AG10803 (cell line): Measurements from ENCODE around the gene ARHGAP42.
A peak's percentile ranks its signal among the peaks of the same experiment; 100 is the strongest.

ENCODE experiments used
- DNase-seq: peaks from one replicate; pipeline ENCODE4 v3.0.0; 2010; ENCODE audit warnings: low read depth
- H3K4me3 ChIP-seq: 2 replicates; pipeline ENCODE4 v1.5.1; 2011; ENCODE audit warnings: mild to moderate bottlenecking, low read length, control low read depth
- TF ChIP-seq, protein P1 (sequence below): conservative IDR thresholded peaks from 2 replicates; pipeline ENCODE4 v1.5.1; 2011; ENCODE audit warnings: mild to moderate bottlenecking, low read length, control low read depth, inconsistent platforms

The ARHGAP42 gene

DNA sequence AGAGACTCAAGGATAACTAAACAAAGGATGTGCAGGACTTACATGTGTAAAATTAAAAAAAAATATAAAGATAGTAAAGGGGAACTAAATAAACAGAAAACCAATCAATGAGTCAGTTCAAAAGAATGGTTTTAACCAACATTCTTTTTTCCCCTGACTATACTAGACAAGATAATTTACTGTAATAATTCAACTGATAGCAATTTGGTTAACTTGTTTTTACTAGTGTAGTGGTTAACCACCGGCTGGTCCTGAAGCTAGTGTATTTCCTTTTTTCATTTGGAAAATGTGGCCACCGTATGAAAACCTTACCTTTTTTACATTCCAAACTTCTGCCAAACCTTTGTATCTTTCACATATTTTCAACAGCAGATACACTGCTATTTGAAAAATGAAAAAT lies 123.1 kb downstream of the ARHGAP42 start:
- H3K4me3 ChIP-seq = no peak overlapping the region
- TF ChIP-seq, protein P1, sequence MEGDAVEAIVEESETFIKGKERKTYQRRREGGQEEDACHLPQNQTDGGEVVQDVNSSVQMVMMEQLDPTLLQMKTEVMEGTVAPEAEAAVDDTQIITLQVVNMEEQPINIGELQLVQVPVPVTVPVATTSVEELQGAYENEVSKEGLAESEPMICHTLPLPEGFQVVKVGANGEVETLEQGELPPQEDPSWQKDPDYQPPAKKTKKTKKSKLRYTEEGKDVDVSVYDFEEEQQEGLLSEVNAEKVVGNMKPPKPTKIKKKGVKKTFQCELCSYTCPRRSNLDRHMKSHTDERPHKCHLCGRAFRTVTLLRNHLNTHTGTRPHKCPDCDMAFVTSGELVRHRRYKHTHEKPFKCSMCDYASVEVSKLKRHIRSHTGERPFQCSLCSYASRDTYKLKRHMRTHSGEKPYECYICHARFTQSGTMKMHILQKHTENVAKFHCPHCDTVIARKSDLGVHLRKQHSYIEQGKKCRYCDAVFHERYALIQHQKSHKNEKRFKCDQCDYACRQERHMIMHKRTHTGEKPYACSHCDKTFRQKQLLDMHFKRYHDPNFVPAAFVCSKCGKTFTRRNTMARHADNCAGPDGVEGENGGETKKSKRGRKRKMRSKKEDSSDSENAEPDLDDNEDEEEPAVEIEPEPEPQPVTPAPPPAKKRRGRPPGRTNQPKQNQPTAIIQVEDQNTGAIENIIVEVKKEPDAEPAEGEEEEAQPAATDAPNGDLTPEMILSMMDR = no peak
- peak; percentile 45 for DNase-seq

DNA sequence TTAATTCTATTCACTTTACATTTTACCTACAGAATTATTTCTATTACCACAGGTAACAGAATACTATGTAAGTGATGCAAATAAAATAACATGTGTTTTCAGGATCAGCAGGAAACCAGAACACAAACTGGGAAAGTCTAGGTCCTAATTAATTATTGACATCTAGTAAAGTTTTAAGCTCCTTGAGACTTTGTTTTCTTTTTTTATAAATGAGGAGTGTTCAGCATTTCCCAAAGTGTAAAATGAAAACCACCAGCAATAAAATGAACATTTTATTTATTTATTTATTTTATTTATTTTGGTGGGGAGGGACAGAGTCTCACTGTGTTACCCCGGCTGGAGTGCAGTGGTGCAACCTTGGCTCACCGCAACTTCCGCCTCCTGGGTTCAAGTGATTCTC lies 123.6 kb downstream of the ARHGAP42 start:
- DNase-seq = no peak
- TF ChIP-seq, protein P1 = no peak
- no peak overlapping the region for H3K4me3 ChIP-seq

DNA sequence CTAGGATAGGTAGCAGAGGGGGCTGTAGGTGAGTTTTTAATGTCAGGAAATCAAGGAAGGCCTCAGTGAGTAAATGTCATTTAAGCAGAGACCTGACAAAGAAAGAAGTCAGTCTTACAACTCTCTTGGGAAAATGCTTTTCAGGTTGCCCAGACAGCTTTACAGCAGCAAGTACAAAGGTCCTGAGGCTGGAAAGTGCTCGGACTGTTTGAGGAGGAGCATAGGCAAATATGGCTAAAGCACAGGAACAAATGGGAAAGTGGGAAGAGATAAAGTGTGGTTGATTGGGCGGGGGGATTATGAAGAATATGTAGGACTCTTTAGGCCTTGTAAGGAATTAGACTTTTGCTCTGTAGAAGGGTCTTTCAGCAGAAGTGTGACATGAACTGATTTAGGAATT lies 125.4 kb downstream of the ARHGAP42 start:
- no peak for DNase-seq
- TF ChIP-seq, protein P1 = no peak
- H3K4me3 ChIP-seq = no peak overlapping the region

DNA sequence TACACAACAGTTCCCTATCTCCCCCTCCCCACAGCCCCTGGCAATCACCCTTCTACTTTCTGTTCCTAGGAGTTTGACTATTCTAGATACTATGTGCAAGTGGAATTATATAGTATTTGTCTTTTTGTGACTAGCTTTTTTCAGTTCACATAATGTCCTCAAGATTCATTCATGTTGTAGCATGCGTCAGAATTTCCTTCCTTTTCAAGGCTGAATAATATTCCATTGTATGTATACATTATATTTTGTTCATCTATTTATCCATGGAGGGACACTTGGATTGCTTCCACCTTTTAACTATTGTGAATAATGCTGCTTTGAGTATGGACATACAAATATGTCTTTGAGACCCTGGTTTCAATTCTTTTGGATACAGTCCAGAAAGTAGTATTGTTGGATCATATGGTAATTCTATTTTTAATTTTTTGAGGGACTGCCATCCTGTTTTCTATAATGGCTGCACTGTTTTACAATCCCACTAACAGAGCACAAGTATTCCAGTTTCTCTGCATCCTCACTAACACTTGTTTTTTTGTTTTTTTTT lies 128.8 kb downstream of the ARHGAP42 start:
- TF ChIP-seq, protein P1 = no peak
- no peak for DNase-seq
- no peak overlapping the region for H3K4me3 ChIP-seq

DNA sequence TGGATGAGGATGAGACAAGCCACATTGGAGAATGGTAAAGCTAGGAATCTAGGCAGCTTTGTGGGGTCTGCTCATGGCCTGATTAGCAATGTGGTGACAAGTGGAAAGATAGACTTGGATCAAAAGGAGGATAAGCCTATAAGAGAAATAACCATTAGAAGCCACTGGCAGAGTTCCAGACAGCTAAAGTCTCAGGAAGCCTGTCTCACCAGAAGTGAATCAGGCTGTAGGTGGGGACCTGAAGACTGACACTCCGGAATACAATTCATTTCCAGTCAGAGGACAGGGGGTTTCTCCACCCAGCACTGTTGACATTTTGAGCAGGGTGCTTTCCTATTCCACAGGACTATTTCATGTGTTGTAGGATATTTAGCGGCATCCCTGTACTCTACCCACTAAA lies 129.7 kb downstream of the ARHGAP42 start:
- no peak for DNase-seq
- TF ChIP-seq, protein P1 = no peak
- H3K4me3 ChIP-seq = no peak overlapping the region

DNA sequence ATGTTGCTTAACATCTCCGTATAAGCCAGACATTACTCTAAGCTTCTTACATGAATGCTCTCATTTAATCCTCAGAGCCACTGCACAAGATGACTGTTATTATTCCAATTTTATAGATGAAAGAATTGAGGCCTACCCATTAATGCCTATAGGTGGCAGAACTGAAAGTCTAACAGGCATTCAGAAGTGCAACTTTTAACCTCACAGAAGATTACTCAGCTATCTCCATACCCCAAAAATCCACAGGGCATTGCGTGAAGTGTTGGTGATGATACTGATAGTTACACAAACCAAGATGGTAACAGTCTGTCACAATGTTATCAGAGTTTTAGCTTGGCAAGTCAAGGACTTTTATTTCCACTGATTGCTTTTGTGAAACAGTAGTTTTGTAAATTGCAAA lies 130.5 kb downstream of the ARHGAP42 start:
- TF ChIP-seq, protein P1 = no peak
- no peak for DNase-seq
- H3K4me3 ChIP-seq = no peak overlapping the region

DNA sequence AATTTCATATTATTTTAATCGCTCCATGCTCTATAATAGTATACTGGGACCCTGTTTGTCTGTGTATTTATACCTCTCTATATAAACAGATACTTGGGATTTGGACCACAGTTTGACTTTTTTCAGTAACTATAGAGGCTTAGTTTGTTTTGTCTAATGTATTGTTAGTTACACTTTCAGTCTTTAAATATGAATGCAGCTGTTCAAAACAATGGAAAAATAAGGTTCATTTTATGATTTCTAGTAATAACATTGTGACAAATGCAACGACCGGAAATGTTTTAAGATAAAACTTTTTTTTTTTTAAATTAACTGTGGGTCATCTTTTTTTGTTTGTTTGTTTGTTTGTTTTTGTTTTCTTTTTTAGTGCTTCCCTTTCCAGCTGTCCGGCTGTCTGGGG lies 133.5 kb downstream of the ARHGAP42 start:
- no peak overlapping the region for H3K4me3 ChIP-seq
- TF ChIP-seq, protein P1 = no peak
- DNase-seq = no peak
